SK-N-SH treated with all-trans-retinoic acid at 6 μM for 48 hours (cell line): ENCODE data around the gene MYADM.
"Not testable (repeated sequence)": the region's sequence is repeated elsewhere in the genome, so short reads cannot be mapped to it uniquely, and the experiment has no call there.

ENCODE experiments used
- ZFP30 ChIP-seq: fragments of 450-650 bp; formaldehyde crosslinking; IDR thresholded peaks from 2 replicates; pipeline ENCODE4 v1.5.0; 2022; ENCODE audit warnings: mild to moderate bottlenecking, moderate library complexity
- TF ChIP-seq, protein P1 (sequence below): fragments of 250-450 bp; sonication (Bioruptor Pico); IDR thresholded peaks from 2 replicates; pipeline ENCODE4 v1.5.1; 2020; ENCODE audit warnings: low read depth, mild to moderate bottlenecking, moderate library complexity

GRCh38 chr19:53840241-53840640 lies 27.4 kb upstream of the MYADM start:
- TF ChIP-seq, protein P1, sequence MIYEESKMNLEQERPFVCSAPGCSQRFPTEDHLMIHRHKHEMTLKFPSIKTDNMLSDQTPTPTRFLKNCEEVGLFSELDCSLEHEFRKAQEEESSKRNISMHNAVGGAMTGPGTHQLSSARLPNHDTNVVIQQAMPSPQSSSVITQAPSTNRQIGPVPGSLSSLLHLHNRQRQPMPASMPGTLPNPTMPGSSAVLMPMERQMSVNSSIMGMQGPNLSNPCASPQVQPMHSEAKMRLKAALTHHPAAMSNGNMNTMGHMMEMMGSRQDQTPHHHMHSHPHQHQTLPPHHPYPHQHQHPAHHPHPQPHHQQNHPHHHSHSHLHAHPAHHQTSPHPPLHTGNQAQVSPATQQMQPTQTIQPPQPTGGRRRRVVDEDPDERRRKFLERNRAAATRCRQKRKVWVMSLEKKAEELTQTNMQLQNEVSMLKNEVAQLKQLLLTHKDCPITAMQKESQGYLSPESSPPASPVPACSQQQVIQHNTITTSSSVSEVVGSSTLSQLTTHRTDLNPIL (CRISPR knock-in tag), result not testable (repeated sequence)
- TF ChIP-seq ZFP30, result not testable (repeated sequence)
